ENCODE results near the gene GRB14.
"Not testable (repeated sequence)": the region's sequence is repeated elsewhere in the genome, so short reads cannot be mapped to it uniquely, and the experiment has no call there.

The GRB14 gene

GRCh38 chr2:164561416-164561815, 59.9 kb downstream of the GRB14 start:
- TF ChIP-seq CTCF (IDR thresholded peaks at IDR 0.05; ENCODE audit: insufficient read depth, missing control alignments) = no peak
- DNase-seq (ENCODE audit: insufficient read length, low spot score) (no peak), FAIRE-seq (no peak)

GRCh38 chr2:164560902-164561301, 60.4 kb downstream of the GRB14 start:
- DNase-seq (ENCODE audit: insufficient read length, low spot score) = no peak
- no peak for FAIRE-seq
- TF ChIP-seq CTCF (IDR thresholded peaks at IDR 0.05; ENCODE audit: insufficient read depth, missing control alignments) = no peak

- DNase-seq (ENCODE audit: insufficient read length, low spot score) (no peak), FAIRE-seq (no peak)
- TF ChIP-seq CTCF (IDR thresholded peaks at IDR 0.05; ENCODE audit: insufficient read depth, missing control alignments) = peak; percentile 73
Measured at GRCh38 chr2:164560181-164560792, 61.0 kb downstream of the GRB14 start.

GRCh38 chr2:164558450-164558849, 62.8 kb downstream of the GRB14 start:
- FAIRE-seq = no peak
- TF ChIP-seq CTCF (IDR thresholded peaks at IDR 0.05; ENCODE audit: insufficient read depth, missing control alignments) = no peak

GRCh38 chr2:164554487-164554886, 66.8 kb downstream of the GRB14 start:
- FAIRE-seq (no peak), DNase-seq (ENCODE audit: insufficient read length, low spot score) (no peak)
- no peak for TF ChIP-seq CTCF (IDR thresholded peaks at IDR 0.05; ENCODE audit: insufficient read depth, missing control alignments)

More at GRCh38 chr2:164558450-164558849, 62.8 kb downstream of the GRB14 start:
- no peak for DNase-seq (ENCODE audit: insufficient read length, low spot score)

- DNase-seq (ENCODE audit: insufficient read length, low spot score) (no peak), FAIRE-seq (no peak)
- no peak for TF ChIP-seq CTCF (IDR thresholded peaks at IDR 0.05; ENCODE audit: insufficient read depth, missing control alignments)
Measured at GRCh38 chr2:164551519-164551918, 69.8 kb downstream of the GRB14 start.

GRCh38 chr2:164549705-164550104, 71.6 kb downstream of the GRB14 start:
- FAIRE-seq; DNase-seq (ENCODE audit: insufficient read length, low spot score): not testable (repeated sequence)

- FAIRE-seq (no peak), DNase-seq (ENCODE audit: insufficient read length, low spot score) (no peak)
- TF ChIP-seq CTCF (IDR thresholded peaks at IDR 0.05; ENCODE audit: insufficient read depth, missing control alignments) = no peak
Measured at GRCh38 chr2:164545484-164545883, 75.8 kb downstream of the GRB14 start.
